ENCODE results near the gene LBHD1. TPM values are rescaled to one million over a fixed set of nuclear protein-coding genes. Genes with fewer than 3 reads are reported as not detected.

Gene LBHD1
- total and polyA plus RNA-seq, 2 of the 13 experiments (the other 11 are each of a cell fraction or from before 2014, with no cell fraction given): 3.2 to 3.7 TPM

- TF ChIP-seq FUBP1 (CRISPR knock-in tag; IDR thresholded peaks at IDR 0.05; ENCODE audit: borderline replicate concordance) (no peak), ZUFSP (CRISPR knock-in tag; IDR thresholded peaks at IDR 0.05; ENCODE audit: borderline replicate concordance) (no peak), BRCA1 (CRISPR knock-in tag; IDR thresholded peaks at IDR 0.05) (no peak), XBP1 (CRISPR knock-in tag; IDR thresholded peaks at IDR 0.05) (no peak), REPIN1 (CRISPR knock-in tag; IDR thresholded peaks at IDR 0.05; ENCODE audit: borderline replicate concordance, low read depth) (peak; percentile 85; the same call in 1 of the 2 replicates), ZBTB7B (CRISPR knock-in tag; IDR thresholded peaks at IDR 0.05) (peak; percentile 57), ZNF761 (CRISPR knock-in tag; conservative IDR thresholded peaks at IDR 0.05) (0 out of 2 replicates have a peak, but pooled peaks have one; percentile 11), DRAP1 (CRISPR knock-in tag; IDR thresholded peaks at IDR 0.05) (peak; percentile 36; the same call in 1 of the 2 replicates), FOXO4 (CRISPR knock-in tag; conservative IDR thresholded peaks at IDR 0.05) (no peak), PRDM10 (CRISPR knock-in tag; IDR thresholded peaks at IDR 0.05; ENCODE audit: low read depth) (peak; percentile 27; the same call in 1 of the 2 replicates), NR0B2 (CRISPR knock-in tag; IDR thresholded peaks at IDR 0.05) (no peak), POLR2G (IDR thresholded peaks at IDR 0.05; ENCODE audit: low read depth, low read length) (peak; percentile 92), NKX3-1 (CRISPR knock-in tag; IDR thresholded peaks at IDR 0.05) (no peak), ZBTB34 (CRISPR knock-in tag; IDR thresholded peaks at IDR 0.05) (peak; percentile 85; the same call in 1 of the 2 replicates), ZNF850 (CRISPR knock-in tag; conservative IDR thresholded peaks at IDR 0.05) (no peak), SNRNP70 (IDR thresholded peaks at IDR 0.05; ENCODE audit: low read depth, low read length) (no peak)
Observed at GRCh38 chr11:62678770-62679696, 7.0 kb upstream of the LBHD1 start, which contains the start of gene UBXN1 (continued).

Measured in HepG2 (cell line).